Measurements from ENCODE around the gene ZNF234. TPM values are rescaled to one million over a fixed set of nuclear protein-coding genes. Genes with fewer than 3 reads are reported as not detected.

The ZNF234 gene
- total RNA-seq: 1 to 10 TPM; 2.6 to 9.0 (median 6.8) TPM

- Histone ChIP-seq H3K27ac (peak within 1 kb of the TSS; percentile 19), H3K4me3 (peak within 1 kb of the TSS; percentile 95), H3K27me3 (no peaks in the 10 kb centered on the region), H3K4me1 (peaks cover 15% of the 10 kb centered on the region), H3K36me3 (peaks cover 23% of the 10 kb centered on the region), H3K9me3 (no peaks in the 10 kb centered on the region)
- WGBS: under 1% methylated on average over 52 of the region's 52 CpGs
- TF ChIP-seq EP300 (IDR thresholded peaks at IDR 0.05) (no peak), POLR2A (IDR thresholded peaks at IDR 0.05) (no peak), CTCF (IDR thresholded peaks at IDR 0.05) (no peak), POLR2AphosphoS5 (IDR thresholded peaks at IDR 0.05) (no peak)
- peak; percentile 83 to 87 for DNase-seq (ENCODE audit: low spot score in 2 of 2)
Observed at GRCh38 chr19:44141191-44142058, at the start of gene ZNF234. TSS of gene ZNF234 (plus strand) at chr19:44141554. CDS start at chr19:44144633, 3,079 bp downstream.

- no peak overlapping the region for H3K4me3 ChIP-seq
- peaks cover 6% of the 10 kb centered on the region for H3K36me3 ChIP-seq
- 77% methylated on average over 4 of the region's 4 CpGs for WGBS
- TF ChIP-seq CTCF (IDR thresholded peaks at IDR 0.05) (no peak), POLR2A (IDR thresholded peaks at IDR 0.05) (no peak), POLR2AphosphoS5 (IDR thresholded peaks at IDR 0.05) (no peak), EP300 (IDR thresholded peaks at IDR 0.05) (no peak)
- H3K9me3 ChIP-seq: no peaks in the 10 kb centered on the region
- H3K27ac ChIP-seq: no peak overlapping the region
- DNase-seq (ENCODE audit: low spot score in 2 of 2): no peak
- no peaks in the 10 kb centered on the region for H3K27me3 ChIP-seq
- peaks cover 17% of the 10 kb centered on the region for H3K4me1 ChIP-seq
Observed at GRCh38 chr19:44092108-44092507, 49.2 kb upstream of the ZNF234 start.

- Histone ChIP-seq H3K27ac (peak within 1 kb of the TSS; percentile 75), H3K4me3 (peak within 1 kb of the TSS; percentile 85), H3K9me3 (peaks cover 4% of the 10 kb centered on the region), H3K36me3 (peaks cover 25% of the 10 kb centered on the region), H3K4me1 (peaks cover 17% of the 10 kb centered on the region), H3K27me3 (no peaks in the 10 kb centered on the region)
- WGBS: under 1% methylated on average over 36 of the region's 50 CpGs
- peak; percentile 94 to 95 for DNase-seq (ENCODE audit: low spot score in 2 of 2)
- peak in 1 of 2 donors; percentile 26 for TF ChIP-seq POLR2A (IDR thresholded peaks at IDR 0.05)
- no peak for TF ChIP-seq CTCF (IDR thresholded peaks at IDR 0.05)
Observed at GRCh38 chr19:44093931-44094765, 47.2 kb upstream of the ZNF234 start, which contains the start of gene ZNF224. TSS of gene ZNF224 (plus strand) at chr19:44094361. CDS start at chr19:44097874, 3,513 bp downstream.

- Histone ChIP-seq H3K9me3 (peaks cover 41% of the 10 kb centered on the region), H3K36me3 (peaks cover 51% of the 10 kb centered on the region)
- TF ChIP-seq POLR2A (IDR thresholded peaks at IDR 0.05) (no peak), POLR2AphosphoS5 (IDR thresholded peaks at IDR 0.05) (no peak), CTCF (IDR thresholded peaks at IDR 0.05) (no peak), EP300 (IDR thresholded peaks at IDR 0.05) (no peak)
Observed at GRCh38 chr19:44107751-44108150, 33.6 kb upstream of the ZNF234 start.

GRCh38 chr19:44109458-44109857 is 31.9 kb upstream of the ZNF234 start:
- H3K27me3 ChIP-seq: no peaks in the 10 kb centered on the region
- H3K4me1 ChIP-seq: peaks cover 16% of the 10 kb centered on the region
- H3K4me3 ChIP-seq: no peak overlapping the region
- H3K36me3 ChIP-seq: peaks cover 35% of the 10 kb centered on the region
- peaks cover 37% of the 10 kb centered on the region for H3K9me3 ChIP-seq
- no peak overlapping the region for H3K27ac ChIP-seq
- no peak for TF ChIP-seq POLR2A (IDR thresholded peaks at IDR 0.05)
- no peak for TF ChIP-seq POLR2AphosphoS5 (IDR thresholded peaks at IDR 0.05)
- TF ChIP-seq EP300 (IDR thresholded peaks at IDR 0.05): no peak
- no peak for TF ChIP-seq CTCF (IDR thresholded peaks at IDR 0.05)
- no peak for DNase-seq (ENCODE audit: low spot score in 2 of 2)

More at GRCh38 chr19:44107751-44108150, 33.6 kb upstream of the ZNF234 start:
- H3K27me3 ChIP-seq: no peaks in the 10 kb centered on the region
- H3K4me1 ChIP-seq: peaks cover 10% of the 10 kb centered on the region
- WGBS: 97% methylated on average over 3 of the region's 3 CpGs
- DNase-seq (ENCODE audit: low spot score in 2 of 2): no peak
- no peak overlapping the region for H3K27ac ChIP-seq
- H3K4me3 ChIP-seq: no peak overlapping the region

Data from suprapubic skin (tissue), 4 donors.